Choroid plexus epithelial cell (primary cell): ENCODE measurements around the gene PDCD11.

ENCODE experiments used
- DNase-seq: peaks from one replicate; pipeline ENCODE4 v3.0.0-alpha.2; 2010; ENCODE audit warnings: low read depth
- H3K4me3 ChIP-seq: 2 replicates; pipeline ENCODE4 v1.5.1; 2011; ENCODE audit warnings: low read depth, mild to moderate bottlenecking, control low read depth, low read length, moderate library complexity
- TF ChIP-seq, protein P1 (sequence below): conservative IDR thresholded peaks from 2 replicates; pipeline ENCODE4 v1.5.1; 2011; ENCODE audit warnings: low read depth, mild to moderate bottlenecking, control low read depth, inconsistent platforms, low read length, moderate library complexity

Gene PDCD11

DNA sequence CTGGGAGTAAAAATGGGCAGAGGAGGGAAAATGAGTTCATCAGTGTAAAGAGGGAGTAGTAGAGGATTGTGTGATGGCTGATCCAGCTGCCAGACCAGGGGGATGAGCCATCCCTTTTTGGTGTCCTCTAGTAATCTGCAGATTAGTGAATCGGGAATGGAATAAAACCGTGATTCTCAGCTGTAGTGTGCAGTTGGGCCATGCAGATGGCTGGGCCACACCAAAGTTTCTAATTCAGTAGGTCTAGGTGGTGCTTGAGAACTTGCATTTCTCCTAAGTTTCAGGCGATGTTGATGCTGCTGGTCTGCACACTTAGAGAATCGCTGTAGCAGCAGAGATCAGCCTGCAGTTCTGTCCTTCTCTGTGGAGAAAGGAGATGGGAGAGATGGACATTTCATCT, 22.7 kb downstream of the PDCD11 start:
- H3K4me3 ChIP-seq: no peak overlapping the region
- DNase-seq: no peak
- TF ChIP-seq, protein P1, sequence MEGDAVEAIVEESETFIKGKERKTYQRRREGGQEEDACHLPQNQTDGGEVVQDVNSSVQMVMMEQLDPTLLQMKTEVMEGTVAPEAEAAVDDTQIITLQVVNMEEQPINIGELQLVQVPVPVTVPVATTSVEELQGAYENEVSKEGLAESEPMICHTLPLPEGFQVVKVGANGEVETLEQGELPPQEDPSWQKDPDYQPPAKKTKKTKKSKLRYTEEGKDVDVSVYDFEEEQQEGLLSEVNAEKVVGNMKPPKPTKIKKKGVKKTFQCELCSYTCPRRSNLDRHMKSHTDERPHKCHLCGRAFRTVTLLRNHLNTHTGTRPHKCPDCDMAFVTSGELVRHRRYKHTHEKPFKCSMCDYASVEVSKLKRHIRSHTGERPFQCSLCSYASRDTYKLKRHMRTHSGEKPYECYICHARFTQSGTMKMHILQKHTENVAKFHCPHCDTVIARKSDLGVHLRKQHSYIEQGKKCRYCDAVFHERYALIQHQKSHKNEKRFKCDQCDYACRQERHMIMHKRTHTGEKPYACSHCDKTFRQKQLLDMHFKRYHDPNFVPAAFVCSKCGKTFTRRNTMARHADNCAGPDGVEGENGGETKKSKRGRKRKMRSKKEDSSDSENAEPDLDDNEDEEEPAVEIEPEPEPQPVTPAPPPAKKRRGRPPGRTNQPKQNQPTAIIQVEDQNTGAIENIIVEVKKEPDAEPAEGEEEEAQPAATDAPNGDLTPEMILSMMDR: no peak

DNA sequence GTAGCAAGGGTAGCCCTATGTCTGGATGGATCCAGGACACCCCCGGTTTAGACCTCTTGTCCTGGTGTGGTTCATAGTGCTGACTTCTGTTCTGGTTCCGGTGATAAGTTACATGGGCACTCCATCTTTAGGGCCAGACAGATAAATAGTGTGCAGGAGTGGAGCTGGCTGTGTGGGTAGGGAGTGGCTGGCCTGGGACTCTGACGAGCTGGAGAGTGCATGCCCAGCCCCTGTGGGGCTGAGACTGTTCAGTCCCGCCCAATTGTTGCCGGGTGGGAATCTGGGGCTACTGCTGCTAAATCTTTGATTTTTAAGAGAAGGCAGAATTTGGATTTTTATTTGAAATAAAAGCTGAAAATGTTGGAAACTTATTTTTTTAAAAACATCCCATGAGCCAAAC, 27.3 kb downstream of the PDCD11 start:
- H3K4me3 ChIP-seq: no peak overlapping the region
- TF ChIP-seq, protein P1: no peak
- DNase-seq: no peak

DNA sequence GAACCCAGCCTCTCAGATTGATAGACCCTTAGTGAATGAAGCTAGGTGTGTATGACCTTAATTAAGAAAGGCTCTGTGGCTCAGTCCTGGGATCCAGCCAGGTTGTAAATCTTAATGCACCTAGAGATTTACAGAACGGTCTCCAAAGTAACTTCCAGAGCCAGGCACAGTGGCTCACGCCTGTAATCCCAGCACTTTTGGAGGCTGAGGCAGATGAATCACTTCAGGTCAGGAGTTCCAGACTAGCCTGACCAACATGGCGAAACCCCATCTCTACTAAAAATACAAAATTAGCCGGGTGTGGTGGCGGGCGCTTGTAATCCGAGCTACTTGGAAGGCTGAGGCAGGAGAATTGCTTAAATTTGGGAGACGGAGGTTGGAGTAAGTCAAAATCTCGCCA, 31.4 kb downstream of the PDCD11 start:
- no peak overlapping the region for H3K4me3 ChIP-seq
- TF ChIP-seq, protein P1: no peak
- peak; percentile 15 for DNase-seq

DNA sequence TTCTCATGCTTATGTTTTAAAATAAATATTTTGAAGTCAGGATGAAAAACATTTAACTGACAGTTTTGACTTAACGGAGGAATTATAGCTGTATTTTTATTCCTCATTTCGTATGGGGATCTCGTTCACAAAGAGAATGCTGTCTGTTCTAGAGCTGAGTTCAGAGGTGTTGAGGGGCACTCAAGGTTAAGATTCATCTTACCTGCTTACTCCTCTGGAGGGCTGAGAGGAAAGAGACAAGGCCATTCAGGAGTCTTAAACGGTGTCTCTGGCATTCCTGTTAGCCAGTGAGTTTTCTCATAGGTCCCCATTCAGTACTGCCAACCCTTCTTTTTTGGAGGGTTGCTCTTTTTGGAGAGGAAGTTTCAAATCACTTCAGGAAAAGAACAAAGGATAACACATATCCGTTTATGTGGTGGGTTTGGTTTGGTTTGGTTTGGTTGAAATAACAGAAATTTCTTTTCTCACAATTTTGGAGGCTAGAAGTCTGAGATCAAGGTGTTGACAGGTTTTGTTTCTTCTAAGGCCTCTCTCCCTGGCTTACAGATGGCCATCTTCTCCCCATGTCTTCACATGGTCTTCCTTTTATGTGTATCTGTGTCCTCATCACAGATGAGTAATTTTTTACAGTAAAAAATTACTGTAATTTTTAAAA, 32.7 kb downstream of the PDCD11 start:
- H3K4me3 ChIP-seq: no peak overlapping the region
- TF ChIP-seq, protein P1: no peak
- DNase-seq: no peak

DNA sequence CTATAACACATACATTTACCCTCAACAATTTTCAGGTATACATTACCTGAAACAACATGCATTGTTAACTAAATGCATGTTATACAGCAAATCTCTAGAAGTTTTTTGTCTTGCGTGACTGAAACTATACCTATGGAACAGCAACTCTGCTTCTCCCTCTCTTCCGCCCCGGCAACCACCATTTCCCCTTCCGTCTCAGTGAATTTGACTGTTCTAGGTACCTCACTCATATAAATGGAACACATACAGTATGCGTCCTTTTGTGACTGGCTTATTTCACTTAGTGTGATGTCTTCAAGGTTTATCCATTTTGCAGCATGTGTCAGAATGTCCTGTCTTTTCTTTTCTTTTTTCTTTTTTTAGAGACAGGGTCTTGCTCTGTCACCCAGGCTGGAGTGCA, 33.2 kb downstream of the PDCD11 start:
- no peak overlapping the region for H3K4me3 ChIP-seq
- TF ChIP-seq, protein P1: no peak
- no peak for DNase-seq

DNA sequence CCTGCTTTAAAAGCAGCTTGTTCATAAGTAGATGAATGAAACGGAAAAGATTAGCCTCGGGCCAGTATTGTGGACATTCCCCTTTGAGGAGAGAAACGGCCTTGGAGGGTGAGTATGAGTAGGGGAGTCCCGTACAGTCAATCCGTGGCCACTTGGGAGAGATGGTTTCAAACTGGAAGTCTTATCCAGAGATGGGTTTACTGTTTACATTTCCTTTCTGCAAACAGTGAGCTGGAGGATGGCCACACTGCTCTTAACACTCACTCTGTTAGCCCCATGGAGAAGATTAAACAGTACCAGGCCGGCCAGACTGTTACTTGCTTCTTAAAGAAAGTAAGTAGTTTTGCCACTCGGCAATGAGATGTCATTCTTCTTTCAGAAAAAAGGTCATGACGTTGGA, 35.5 kb downstream of the PDCD11 start:
- H3K4me3 ChIP-seq: no peak overlapping the region
- TF ChIP-seq, protein P1: no peak
- no peak for DNase-seq

DNA sequence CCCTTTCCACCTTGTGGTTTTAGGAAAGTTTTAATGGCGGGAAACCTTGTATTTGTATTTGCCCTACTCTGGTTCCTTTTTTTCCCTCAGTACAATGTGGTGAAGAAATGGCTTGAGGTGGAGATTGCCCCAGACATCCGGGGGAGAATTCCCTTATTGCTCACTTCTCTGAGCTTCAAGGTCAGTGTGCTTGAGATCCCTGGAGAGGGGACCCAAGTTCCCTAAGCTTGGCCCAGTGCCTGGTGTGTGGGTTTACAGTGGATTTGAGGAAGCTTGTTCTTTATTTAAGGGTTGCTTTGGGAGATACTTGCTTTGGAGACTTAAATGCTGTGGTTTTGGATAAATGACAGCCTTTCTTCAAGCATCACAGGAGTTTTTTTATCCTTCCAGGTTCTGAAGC, 37.4 kb downstream of the PDCD11 start:
- peak; percentile 48 for DNase-seq

More for the DNA sequence above, 37.4 kb downstream of the PDCD11 start:
- no peak overlapping the region for H3K4me3 ChIP-seq
- TF ChIP-seq, protein P1: no peak
